GM13977 (cell line): ENCODE measurements around the gene DFFA.
"Not testable (repeated sequence)": the region's sequence is repeated elsewhere in the genome, so short reads cannot be mapped to it uniquely, and the experiment has no call there.

Experiments
- DNase-seq: peaks from one replicate; pipeline ENCODE4 v3.0.0; 2012; ENCODE audit warnings: low spot score
- in situ Hi-C: fragments of 300-500 bp; cut with MboI; formaldehyde crosslinking; loops from one replicate; pipeline ENCODE4 v1.12.0; 2022; ENCODE audit warnings: low sequenced_read_pairs, low pct_unique_long_range_greater_than_20kb, mixed read lengths, inconsistent platforms; ENCODE audit not compliant: unreplicated experiment
- TF ChIP-seq, protein P1 (sequence below): IDR thresholded peaks from 2 replicates; pipeline ENCODE4 v1.5.1; 2012; ENCODE audit warnings: mild to moderate bottlenecking, control low read depth; ENCODE audit not compliant: insufficient read depth; ENCODE audit errors: extremely low read depth, missing control alignments

DFFA gene

GRCh38 chr1:10424651-10425050 lies 47.7 kb downstream of the DFFA start:
- no peak for DNase-seq
- TF ChIP-seq, protein P1, sequence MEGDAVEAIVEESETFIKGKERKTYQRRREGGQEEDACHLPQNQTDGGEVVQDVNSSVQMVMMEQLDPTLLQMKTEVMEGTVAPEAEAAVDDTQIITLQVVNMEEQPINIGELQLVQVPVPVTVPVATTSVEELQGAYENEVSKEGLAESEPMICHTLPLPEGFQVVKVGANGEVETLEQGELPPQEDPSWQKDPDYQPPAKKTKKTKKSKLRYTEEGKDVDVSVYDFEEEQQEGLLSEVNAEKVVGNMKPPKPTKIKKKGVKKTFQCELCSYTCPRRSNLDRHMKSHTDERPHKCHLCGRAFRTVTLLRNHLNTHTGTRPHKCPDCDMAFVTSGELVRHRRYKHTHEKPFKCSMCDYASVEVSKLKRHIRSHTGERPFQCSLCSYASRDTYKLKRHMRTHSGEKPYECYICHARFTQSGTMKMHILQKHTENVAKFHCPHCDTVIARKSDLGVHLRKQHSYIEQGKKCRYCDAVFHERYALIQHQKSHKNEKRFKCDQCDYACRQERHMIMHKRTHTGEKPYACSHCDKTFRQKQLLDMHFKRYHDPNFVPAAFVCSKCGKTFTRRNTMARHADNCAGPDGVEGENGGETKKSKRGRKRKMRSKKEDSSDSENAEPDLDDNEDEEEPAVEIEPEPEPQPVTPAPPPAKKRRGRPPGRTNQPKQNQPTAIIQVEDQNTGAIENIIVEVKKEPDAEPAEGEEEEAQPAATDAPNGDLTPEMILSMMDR, result no peak
- in situ Hi-C loops, result no loop called here

DNA sequence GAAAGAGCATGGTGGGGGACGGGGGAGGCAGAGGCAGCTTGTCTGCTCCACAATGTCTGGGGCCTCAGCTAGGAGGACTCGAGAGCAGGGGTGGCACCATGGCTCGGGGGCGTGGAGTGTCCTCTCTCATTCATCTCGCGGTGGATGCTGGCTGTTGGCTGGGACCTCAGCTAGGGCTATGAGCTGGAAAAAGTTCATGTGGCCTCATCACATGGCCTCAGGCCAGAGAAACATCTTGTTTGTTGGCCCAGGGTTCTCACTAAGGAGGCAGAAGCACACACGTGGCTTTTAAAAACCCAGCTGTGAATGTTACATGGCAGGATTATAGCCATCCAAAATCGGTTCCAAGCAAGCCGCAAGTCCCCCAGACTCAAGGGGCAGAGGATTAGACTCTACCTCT lies 48.3 kb downstream of the DFFA start:
- in situ Hi-C loops, result no loop called here
- TF ChIP-seq, protein P1, result no peak
- DNase-seq, result no peak

DNA sequence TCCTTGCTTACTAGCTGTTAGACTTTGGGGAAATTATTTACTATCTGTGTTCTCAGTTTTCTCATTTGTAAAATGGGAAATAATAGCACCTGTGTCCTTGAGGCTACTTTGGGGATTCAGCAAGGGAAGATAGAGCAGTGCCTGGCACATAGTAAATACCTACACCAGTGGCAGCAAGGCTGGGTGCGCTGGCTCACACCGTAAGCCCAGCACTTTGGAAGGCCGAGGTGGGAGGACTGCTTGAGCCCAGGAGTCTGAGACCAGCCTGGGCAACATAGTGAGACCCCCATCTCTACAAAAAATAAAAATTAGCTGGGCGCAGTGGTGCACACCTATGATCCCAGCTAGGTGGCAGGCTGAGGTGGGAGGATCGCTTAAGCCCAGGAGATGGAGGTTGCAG lies 50.7 kb downstream of the DFFA start:
- in situ Hi-C loops, result no loop called here
- DNase-seq, result no peak

DNA sequence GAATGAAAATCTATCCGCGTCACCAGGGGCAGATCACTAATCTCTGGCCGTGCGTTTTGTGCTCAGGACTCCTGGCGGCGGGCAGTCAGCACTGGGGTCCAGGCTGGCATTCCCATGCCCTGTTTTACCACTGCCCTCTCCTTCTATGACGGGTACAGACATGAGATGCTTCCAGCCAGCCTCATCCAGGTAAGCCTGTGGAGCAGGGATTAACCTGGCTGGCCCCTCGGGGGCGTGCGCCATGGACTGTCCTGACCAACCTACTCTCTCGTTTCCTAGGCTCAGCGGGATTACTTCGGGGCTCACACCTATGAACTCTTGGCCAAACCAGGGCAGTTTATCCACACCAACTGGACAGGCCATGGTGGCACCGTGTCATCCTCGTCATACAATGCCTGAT lies 53.0 kb downstream of the DFFA start:
- TF ChIP-seq, protein P1, result no peak
- DNase-seq, result no peak
- in situ Hi-C loops, result no loop called here

More for the DNA sequence above, 50.7 kb downstream of the DFFA start:
- TF ChIP-seq, protein P1, result no peak

DNA sequence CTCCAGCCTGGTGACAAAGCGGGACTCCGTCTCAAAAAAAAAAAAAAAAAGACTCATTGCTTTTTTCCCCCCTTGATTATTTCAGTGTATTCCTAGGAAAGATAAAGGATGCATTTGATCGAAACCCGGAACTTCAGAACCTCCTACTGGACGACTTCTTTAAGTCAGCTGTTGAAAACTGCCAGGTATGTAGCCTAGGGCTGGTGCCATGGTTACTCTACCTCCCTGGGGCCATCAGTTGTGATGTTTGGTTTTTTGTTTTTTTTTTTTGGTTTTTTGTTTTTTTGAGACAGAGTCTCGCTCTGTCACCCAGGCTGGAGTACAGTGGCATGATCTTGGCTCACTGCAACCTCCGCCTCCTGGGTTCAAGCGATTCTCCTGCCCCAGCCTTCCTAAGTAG lies 53.6 kb downstream of the DFFA start:
- DNase-seq, in situ Hi-C loops: not testable (repeated sequence)

DNA sequence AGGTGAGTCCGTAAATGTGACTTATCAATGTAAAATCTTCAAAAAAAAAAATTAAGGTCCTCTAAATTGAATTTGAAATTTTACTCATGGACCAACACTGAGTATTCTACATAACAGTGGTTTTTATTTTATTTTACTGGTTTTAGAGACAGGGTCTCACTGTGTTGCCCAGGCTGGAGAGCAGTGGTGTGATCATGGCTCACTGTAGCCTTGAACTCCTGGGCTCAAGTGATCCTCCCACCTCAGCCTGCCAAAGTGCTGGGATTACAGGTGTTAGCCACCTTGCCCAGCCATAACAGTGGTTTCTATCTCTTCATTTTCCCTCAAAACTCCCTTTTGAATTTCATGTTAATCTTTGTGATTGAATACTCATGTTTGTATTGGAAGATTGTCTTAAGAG lies 56.4 kb downstream of the DFFA start:
- in situ Hi-C loops, result not testable (repeated sequence)

GRCh38 chr1:10415211-10415930 lies 57.0 kb downstream of the DFFA start:
- in situ Hi-C loops, result no loop called here
- DNase-seq, result no peak
- TF ChIP-seq, protein P1, result no peak

More for the DNA sequence above, 56.4 kb downstream of the DFFA start:
- DNase-seq, result not testable (repeated sequence)

GRCh38 chr1:10407201-10407600 lies 65.1 kb downstream of the DFFA start:
- TF ChIP-seq, protein P1, result no peak
- DNase-seq, result no peak
- in situ Hi-C loops, result no loop called here
